Stimulated activated effector memory CD8-positive, alpha-beta T cell treated with anti-CD3 and anti-CD28 coated beads, Interleukin-12 subunit alpha, Interleukin-12 subunit beta, amount 100 ng/mL, for 72 hours (primary cell): ENCODE results near the gene JARID2.
"Not testable (repeated sequence)": the region's sequence is repeated elsewhere in the genome, so short reads cannot be mapped to it uniquely, and the experiment has no call there.

Source experiments
- ATAC-seq: fragments of 150-1000 bp; cut with Tn5 transposase; 2 replicates; pipeline ENCODE4 v1.10.0; 2021
- DNase-seq, 2 donors: peaks; one replicate each; pipeline ENCODE4 v3.0.0; 2021 to 2022; ENCODE audit warnings: low spot score in 2 of 2
- H3K27ac Mint-ChIP-seq: one replicate; pipeline ENCODE4 v1.8.0; 2022; ENCODE audit warnings: mild to moderate bottlenecking, mixed read lengths
- H3K36me3 Mint-ChIP-seq: one replicate; pipeline ENCODE4 v1.8.0; 2022; ENCODE audit warnings: mild to moderate bottlenecking, mixed read lengths
- H3K4me1 Mint-ChIP-seq: one replicate; pipeline ENCODE4 v1.8.0; 2022; ENCODE audit warnings: mixed read lengths
- H3K4me3 Mint-ChIP-seq: one replicate; pipeline ENCODE4 v1.8.0; 2022; ENCODE audit warnings: mild to moderate bottlenecking, mixed read lengths
- H3K9me3 Mint-ChIP-seq: one replicate; pipeline ENCODE4 v1.8.0; 2022; ENCODE audit warnings: mixed read lengths

JARID2 gene

GRCh38 chr6:15287670-15288375, 42.0 kb downstream of the JARID2 start:
- DNase-seq (no peak), ATAC-seq (peak; percentile 43)
- Mint-ChIP-seq H3K36me3 (peaks cover 63% of the 10 kb centered on the region), H3K9me3 (no peaks in the 10 kb centered on the region), H3K4me1 (peaks cover 48% of the 10 kb centered on the region), H3K4me3 (no peak overlapping the region), H3K27ac (peak overlapping the region; percentile 44)

- ATAC-seq = no peak
- no peaks in the 10 kb centered on the region for H3K9me3 Mint-ChIP-seq
- no peak for DNase-seq
- H3K4me3 Mint-ChIP-seq = no peak overlapping the region
- H3K27ac Mint-ChIP-seq = peak overlapping the region; percentile 21
- H3K4me1 Mint-ChIP-seq = peaks cover 54% of the 10 kb centered on the region
- peaks cover 64% of the 10 kb centered on the region for H3K36me3 Mint-ChIP-seq
These were observed 43.0 kb downstream of the JARID2 start for GRCh38 chr6:15288856-15289255.

- not testable (repeated sequence) for H3K27ac Mint-ChIP-seq, H3K4me3 Mint-ChIP-seq, ATAC-seq, DNase-seq, H3K9me3 Mint-ChIP-seq
- H3K4me1 Mint-ChIP-seq = peaks cover 55% of the 10 kb centered on the region
- H3K36me3 Mint-ChIP-seq = peaks cover 58% of the 10 kb centered on the region
These were observed 43.6 kb downstream of the JARID2 start for GRCh38 chr6:15289456-15289855.

GRCh38 chr6:15290067-15290680, 44.3 kb downstream of the JARID2 start:
- ATAC-seq (peak; percentile 43), DNase-seq (no peak)
- no peak overlapping the region for H3K4me3 Mint-ChIP-seq
- H3K9me3 Mint-ChIP-seq = no peaks in the 10 kb centered on the region
- peaks cover 59% of the 10 kb centered on the region for H3K4me1 Mint-ChIP-seq
- peaks cover 51% of the 10 kb centered on the region for H3K36me3 Mint-ChIP-seq
- no peak overlapping the region for H3K27ac Mint-ChIP-seq

- no peak overlapping the region for H3K4me3 Mint-ChIP-seq
- H3K4me1 Mint-ChIP-seq = peaks cover 63% of the 10 kb centered on the region
- ATAC-seq (no peak), DNase-seq (no peak)
- H3K27ac Mint-ChIP-seq = no peak overlapping the region
- peaks cover 42% of the 10 kb centered on the region for H3K36me3 Mint-ChIP-seq
- no peaks in the 10 kb centered on the region for H3K9me3 Mint-ChIP-seq
These were observed 45.3 kb downstream of the JARID2 start for GRCh38 chr6:15290962-15291704.

GRCh38 chr6:15292721-15293302, 46.9 kb downstream of the JARID2 start:
- H3K9me3 Mint-ChIP-seq = no peaks in the 10 kb centered on the region
- no peak for DNase-seq
- ATAC-seq = no peak
- peaks cover 70% of the 10 kb centered on the region for H3K4me1 Mint-ChIP-seq
- H3K36me3 Mint-ChIP-seq = peaks cover 30% of the 10 kb centered on the region
- H3K4me3 Mint-ChIP-seq = no peak overlapping the region
- H3K27ac Mint-ChIP-seq = peak overlapping the region; percentile 43

GRCh38 chr6:15293674-15294073, 47.8 kb downstream of the JARID2 start:
- Mint-ChIP-seq H3K9me3 (no peaks in the 10 kb centered on the region), H3K4me3 (no peak overlapping the region), H3K27ac (peak overlapping the region; percentile 43), H3K4me1 (peaks cover 73% of the 10 kb centered on the region), H3K36me3 (peaks cover 30% of the 10 kb centered on the region)
- DNase-seq (no peak), ATAC-seq (no peak)

GRCh38 chr6:15294504-15294903, 48.6 kb downstream of the JARID2 start:
- no peak for ATAC-seq
- peaks cover 30% of the 10 kb centered on the region for H3K36me3 Mint-ChIP-seq
- no peak overlapping the region for H3K27ac Mint-ChIP-seq
- H3K9me3 Mint-ChIP-seq = no peaks in the 10 kb centered on the region
- DNase-seq = no peak
- peaks cover 75% of the 10 kb centered on the region for H3K4me1 Mint-ChIP-seq
- H3K4me3 Mint-ChIP-seq = no peak overlapping the region

GRCh38 chr6:15296249-15296648, 50.4 kb downstream of the JARID2 start:
- no peaks in the 10 kb centered on the region for H3K9me3 Mint-ChIP-seq
- H3K4me3 Mint-ChIP-seq = peak overlapping the region; percentile 42
- DNase-seq = no peak
- H3K27ac Mint-ChIP-seq = peak overlapping the region; percentile 57
- peaks cover 79% of the 10 kb centered on the region for H3K4me1 Mint-ChIP-seq
- peaks cover 20% of the 10 kb centered on the region for H3K36me3 Mint-ChIP-seq
- ATAC-seq = no peak

GRCh38 chr6:15296735-15297134, 50.9 kb downstream of the JARID2 start:
- Mint-ChIP-seq H3K9me3 (no peaks in the 10 kb centered on the region), H3K27ac (peak overlapping the region; percentile 57), H3K4me1 (peaks cover 79% of the 10 kb centered on the region), H3K36me3 (peaks cover 21% of the 10 kb centered on the region), H3K4me3 (peak overlapping the region; percentile 42)
- no peak for DNase-seq
- peak; percentile 69 for ATAC-seq

- peak overlapping the region; percentile 42 for H3K4me3 Mint-ChIP-seq
- peak overlapping the region; percentile 57 for H3K27ac Mint-ChIP-seq
- H3K4me1 Mint-ChIP-seq = peaks cover 84% of the 10 kb centered on the region
- peaks cover 21% of the 10 kb centered on the region for H3K36me3 Mint-ChIP-seq
- H3K9me3 Mint-ChIP-seq, DNase-seq, ATAC-seq: not testable (repeated sequence)
These were observed 51.3 kb downstream of the JARID2 start for GRCh38 chr6:15297167-15297566.

GRCh38 chr6:15297895-15298590, 52.2 kb downstream of the JARID2 start:
- Mint-ChIP-seq H3K27ac (no peak overlapping the region), H3K36me3 (peaks cover 15% of the 10 kb centered on the region), H3K4me3 (no peak overlapping the region), H3K9me3 (no peaks in the 10 kb centered on the region), H3K4me1 (peaks cover 79% of the 10 kb centered on the region)
- DNase-seq = no peak
- no peak for ATAC-seq

GRCh38 chr6:15299430-15300131, 53.7 kb downstream of the JARID2 start:
- Mint-ChIP-seq H3K9me3 (no peaks in the 10 kb centered on the region), H3K27ac (peak overlapping the region; percentile 24), H3K4me1 (peaks cover 76% of the 10 kb centered on the region), H3K4me3 (peak overlapping the region; percentile 48), H3K36me3 (peaks cover 16% of the 10 kb centered on the region)
- DNase-seq (peak; percentile 28 to 73), ATAC-seq (peak; percentile 72)

GRCh38 chr6:15301179-15302006, 55.5 kb downstream of the JARID2 start:
- H3K4me3 Mint-ChIP-seq = peak overlapping the region; percentile 48

More at GRCh38 chr6:15301179-15302006, 55.5 kb downstream of the JARID2 start:
- ATAC-seq (peak; percentile 84), DNase-seq (no peak)
- peak overlapping the region; percentile 24 for H3K27ac Mint-ChIP-seq
- H3K36me3 Mint-ChIP-seq = peaks cover 23% of the 10 kb centered on the region
- H3K4me1 Mint-ChIP-seq = peaks cover 85% of the 10 kb centered on the region
- H3K9me3 Mint-ChIP-seq = no peaks in the 10 kb centered on the region
